KMS-11 (cell line): ENCODE results near the gene PSMC1.

Experiments
- H2AFZ ChIP-seq: fragments of 200-600 bp; sonication (generic); 2 replicates; pipeline ENCODE4 v1.6.1; 2016; ENCODE audit warnings: antibody characterized with exemption, mixed run types, low read depth
- H3K27ac ChIP-seq: fragments of 200-600 bp; sonication (generic); 2 replicates; pipeline ENCODE4 v1.6.1; 2016; ENCODE audit warnings: mild to moderate bottlenecking, mixed run types
- H3K27me3 ChIP-seq: fragments of 200-600 bp; sonication (generic); 2 replicates; pipeline ENCODE4 v1.6.1; 2017; ENCODE audit warnings: mild to moderate bottlenecking, low read depth, mixed run types, moderate library complexity; ENCODE audit not compliant: insufficient read depth
- H3K36me3 ChIP-seq: fragments of 200-600 bp; sonication (generic); 2 replicates; pipeline ENCODE4 v1.6.1; 2017; ENCODE audit warnings: mild to moderate bottlenecking, mixed run types; ENCODE audit not compliant: insufficient read depth
- H3K4me1 ChIP-seq: fragments of 200-600 bp; sonication (generic); 2 replicates; pipeline ENCODE4 v1.6.1; 2016; ENCODE audit warnings: mild to moderate bottlenecking, low read depth, mixed run types; ENCODE audit not compliant: poor library complexity, severe bottlenecking
- H3K4me2 ChIP-seq: fragments of 200-600 bp; sonication (generic); 2 replicates; pipeline ENCODE4 v1.7.0; 2016; ENCODE audit warnings: mild to moderate bottlenecking, mixed run types
- H3K4me3 ChIP-seq: fragments of 200-600 bp; sonication (generic); IDR thresholded peaks from 2 replicates; pipeline ENCODE4 v1.6.1; 2017; ENCODE audit warnings: low read depth, low read length, mixed read lengths; ENCODE audit not compliant: insufficient read depth
- H3K79me2 ChIP-seq: fragments of 200-600 bp; sonication (generic); 2 replicates; pipeline ENCODE4 v1.6.1; 2016; ENCODE audit warnings: low read depth, mixed run types; ENCODE audit not compliant: insufficient read depth
- H3K9ac ChIP-seq: fragments of 200-600 bp; sonication (generic); 2 replicates; pipeline ENCODE4 v1.6.1; 2016; ENCODE audit warnings: mild to moderate bottlenecking, mixed run types
- H4K20me1 ChIP-seq: fragments of 200-600 bp; sonication (generic); 2 replicates; pipeline ENCODE4 v1.6.1; 2016; ENCODE audit warnings: mild to moderate bottlenecking, mixed run types; ENCODE audit not compliant: insufficient read depth
- CTCF ChIP-seq: fragments of 200-600 bp; sonication (generic); conservative IDR thresholded peaks from 2 replicates; pipeline ENCODE4 v1.6.1; 2017; ENCODE audit warnings: low read depth, mild to moderate bottlenecking, antibody characterized with exemption, low read length, moderate library complexity, mixed read lengths

PSMC1 gene

GRCh38 chr14:90266441-90267154 is 10.2 kb downstream of the PSMC1 start:
- Histone ChIP-seq H3K4me2 (no peak overlapping the region), H3K4me1 (peaks cover 23% of the 10 kb centered on the region), H4K20me1 (no peaks in the 10 kb centered on the region), H3K9ac (no peak overlapping the region), H3K27me3 (no peaks in the 10 kb centered on the region), H3K79me2 (no peaks in the 10 kb centered on the region), H3K4me3 (no peak overlapping the region), H3K36me3 (no peaks in the 10 kb centered on the region; the same call in 1 of the 2 replicates), H2AFZ (no peak overlapping the region), H3K27ac (no peak overlapping the region)
- TF ChIP-seq CTCF = no peak

- H3K27me3 ChIP-seq = no peaks in the 10 kb centered on the region
- TF ChIP-seq CTCF = no peak
- H4K20me1 ChIP-seq = no peaks in the 10 kb centered on the region
- no peak overlapping the region for H3K4me3 ChIP-seq
- H3K4me2 ChIP-seq = no peak overlapping the region
- H3K36me3 ChIP-seq = no peaks in the 10 kb centered on the region; the same call in 1 of the 2 replicates
- no peak overlapping the region for H3K27ac ChIP-seq
- peaks cover 17% of the 10 kb centered on the region for H3K4me1 ChIP-seq
- H2AFZ ChIP-seq = no peak overlapping the region
- no peak overlapping the region for H3K9ac ChIP-seq
- no peaks in the 10 kb centered on the region for H3K79me2 ChIP-seq
Measured at GRCh38 chr14:90268420-90268819, 12.1 kb downstream of the PSMC1 start.

- Histone ChIP-seq H3K4me1 (no peaks in the 10 kb centered on the region), H3K27me3 (no peaks in the 10 kb centered on the region), H3K27ac (no peak overlapping the region), H2AFZ (no peak overlapping the region), H3K4me2 (no peak overlapping the region), H4K20me1 (no peaks in the 10 kb centered on the region), H3K36me3 (no peaks in the 10 kb centered on the region; the same call in 1 of the 2 replicates), H3K79me2 (no peaks in the 10 kb centered on the region), H3K9ac (no peak overlapping the region), H3K4me3 (no peak overlapping the region)
- no peak for TF ChIP-seq CTCF
Measured at GRCh38 chr14:90272523-90272922, 16.2 kb downstream of the PSMC1 start.

- H3K79me2 ChIP-seq = no peaks in the 10 kb centered on the region
- H2AFZ ChIP-seq = no peak overlapping the region
- no peak overlapping the region for H3K27ac ChIP-seq
- no peaks in the 10 kb centered on the region; the same call in 1 of the 2 replicates for H3K36me3 ChIP-seq
- H3K9ac ChIP-seq = no peak overlapping the region
- H3K4me2 ChIP-seq = no peak overlapping the region
- no peak for TF ChIP-seq CTCF
- H3K4me3 ChIP-seq = no peak overlapping the region
- H3K27me3 ChIP-seq = no peaks in the 10 kb centered on the region
- no peaks in the 10 kb centered on the region for H3K4me1 ChIP-seq
- H4K20me1 ChIP-seq = no peaks in the 10 kb centered on the region
Measured at GRCh38 chr14:90273532-90273931, 17.2 kb downstream of the PSMC1 start.
